GM19468 (cell line): ENCODE measurements around the gene RANBP17.

Source experiments
- ATAC-seq: cut with Tn5 transposase; IDR thresholded peaks from one replicate; pipeline ENCODE4 v1.9.1; 2021; ENCODE audit warnings: mild to moderate bottlenecking, moderate library complexity, moderate number of reproducible peaks; ENCODE audit not compliant: unreplicated experiment; ENCODE audit errors: extremely low read depth

The RANBP17 gene

DNA sequence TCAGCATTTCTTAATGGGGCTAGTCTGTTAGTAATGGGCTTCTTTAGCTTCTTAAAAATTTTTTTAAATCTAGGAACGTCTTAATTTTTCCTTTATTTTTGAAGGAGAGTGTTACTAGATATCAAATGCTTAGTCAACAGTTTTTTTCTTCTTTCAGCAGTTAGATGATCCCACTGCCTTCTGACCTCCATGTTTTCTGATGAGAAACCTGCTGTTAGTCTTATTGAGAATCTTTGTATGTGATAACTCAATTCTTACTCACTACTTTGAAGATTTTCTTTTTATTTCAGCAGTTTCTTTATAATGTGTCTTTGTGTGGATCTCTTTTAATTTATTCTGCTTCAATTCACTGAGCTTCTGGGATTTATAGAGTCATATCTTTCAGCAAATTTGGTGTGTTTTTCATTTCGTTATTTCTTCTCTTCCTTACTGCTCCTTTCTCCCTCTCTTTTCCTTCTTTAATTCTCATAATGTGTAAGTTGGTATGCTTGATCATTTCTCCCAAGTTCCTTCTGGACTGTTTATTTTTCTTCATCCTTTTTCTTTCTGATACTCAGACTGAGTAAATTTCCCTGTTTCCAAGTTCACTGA is 205.8 kb downstream of the RANBP17 start:
- ATAC-seq = no peak

DNA sequence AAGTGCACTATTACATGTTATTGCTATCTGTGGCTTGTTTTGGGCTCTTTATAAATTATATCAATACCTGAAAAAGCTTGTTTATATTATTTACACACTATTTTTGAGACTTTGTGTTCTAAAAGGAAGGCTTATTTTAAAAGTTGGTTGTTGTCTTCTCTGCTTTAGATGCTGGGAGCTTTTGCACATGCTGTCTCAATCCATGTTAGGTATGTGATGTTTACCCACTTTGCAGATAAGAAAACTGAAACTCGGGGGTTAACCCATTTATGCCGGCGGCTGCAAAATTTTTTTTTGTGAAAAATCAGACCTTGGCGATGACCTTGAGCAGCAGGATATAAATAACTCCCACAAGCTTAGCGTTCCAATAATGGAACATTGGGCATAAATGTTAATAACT is 212.9 kb downstream of the RANBP17 start:
- no peak for ATAC-seq

DNA sequence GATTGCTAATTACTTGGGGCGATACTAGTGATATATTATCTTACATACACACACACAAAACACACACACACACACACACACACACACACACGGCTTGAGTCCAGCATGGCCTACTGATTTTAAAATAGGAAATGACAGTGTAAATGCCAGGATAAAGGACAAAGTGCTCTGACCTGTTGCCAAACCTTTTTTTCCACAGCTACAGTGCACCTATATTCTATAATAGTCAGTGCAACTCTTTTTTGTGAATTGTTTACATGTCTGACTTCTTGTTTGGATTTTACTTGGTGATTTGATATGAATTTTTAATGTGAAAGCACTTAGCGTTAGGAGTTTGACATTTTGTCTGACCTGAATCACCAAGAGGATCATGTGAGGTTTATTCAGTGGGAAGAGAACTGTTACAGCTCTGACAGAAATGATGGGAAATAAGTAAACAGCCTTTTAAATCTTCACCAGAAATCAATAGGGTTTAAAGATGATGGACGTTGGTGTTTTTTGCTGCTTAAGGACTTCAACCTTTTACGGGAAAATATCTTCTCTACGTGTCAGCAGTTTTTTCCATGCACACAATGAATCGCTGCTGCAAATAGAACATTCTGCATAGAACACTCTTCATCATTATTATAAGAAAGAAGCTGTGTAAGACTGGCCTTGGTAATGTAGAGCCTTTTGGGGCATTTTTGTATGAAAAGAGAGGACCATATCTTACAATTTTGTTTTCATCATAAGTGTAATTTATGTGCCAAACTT is 218.5 kb downstream of the RANBP17 start:
- no peak for ATAC-seq

- no peak for ATAC-seq
Observed at GRCh38 chr5:171081319-171081718, 219.5 kb downstream of the RANBP17 start.

DNA sequence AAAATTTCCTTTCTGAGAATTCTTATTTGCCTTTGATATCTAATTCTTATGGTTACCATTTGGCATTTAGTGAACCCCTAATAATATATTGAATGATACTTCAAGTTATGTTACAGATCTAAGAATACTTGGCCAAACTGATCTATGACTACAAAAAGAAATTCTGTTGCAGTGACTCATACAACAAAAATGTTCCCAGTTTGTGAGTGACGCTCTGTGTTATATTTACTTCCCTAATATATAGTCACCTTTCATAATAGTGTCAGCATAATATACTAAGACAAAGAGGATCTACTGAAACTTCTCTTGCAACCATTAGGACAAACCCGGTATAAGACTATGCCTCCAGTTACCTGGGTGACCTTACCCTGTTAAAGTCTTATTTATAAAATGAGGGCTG is 230.4 kb downstream of the RANBP17 start:
- ATAC-seq = no peak

GRCh38 chr5:171093598-171093997 is 231.8 kb downstream of the RANBP17 start:
- no peak for ATAC-seq

GRCh38 chr5:171094356-171094755 is 232.5 kb downstream of the RANBP17 start:
- no peak for ATAC-seq

GRCh38 chr5:171102877-171103610 is 241.2 kb downstream of the RANBP17 start:
- ATAC-seq = no peak

- ATAC-seq = no peak
Observed at GRCh38 chr5:171107669-171108068, 245.9 kb downstream of the RANBP17 start.

DNA sequence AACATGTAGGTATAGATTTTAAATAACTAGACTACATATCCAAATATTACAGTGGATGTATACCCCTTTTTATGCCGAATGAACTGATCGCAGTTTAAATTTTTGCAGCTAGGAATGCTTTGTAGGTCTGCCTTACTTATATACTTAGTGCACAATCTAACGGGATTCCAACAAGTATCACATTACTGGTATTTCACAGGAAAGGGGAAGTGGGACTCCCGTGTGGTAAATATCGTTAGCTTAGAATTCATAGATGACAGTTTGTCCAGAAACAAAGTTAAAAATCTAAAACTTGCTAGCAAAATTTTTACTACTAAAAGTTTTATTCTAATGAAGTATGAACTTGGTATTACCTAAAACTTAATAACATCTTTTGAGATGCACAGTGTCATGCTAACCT is 253.7 kb downstream of the RANBP17 start:
- no peak for ATAC-seq

- no peak for ATAC-seq
Observed at GRCh38 chr5:171116719-171117118, 254.9 kb downstream of the RANBP17 start.

- no peak for ATAC-seq
Observed at GRCh38 chr5:171120986-171121622, 259.3 kb downstream of the RANBP17 start.

DNA sequence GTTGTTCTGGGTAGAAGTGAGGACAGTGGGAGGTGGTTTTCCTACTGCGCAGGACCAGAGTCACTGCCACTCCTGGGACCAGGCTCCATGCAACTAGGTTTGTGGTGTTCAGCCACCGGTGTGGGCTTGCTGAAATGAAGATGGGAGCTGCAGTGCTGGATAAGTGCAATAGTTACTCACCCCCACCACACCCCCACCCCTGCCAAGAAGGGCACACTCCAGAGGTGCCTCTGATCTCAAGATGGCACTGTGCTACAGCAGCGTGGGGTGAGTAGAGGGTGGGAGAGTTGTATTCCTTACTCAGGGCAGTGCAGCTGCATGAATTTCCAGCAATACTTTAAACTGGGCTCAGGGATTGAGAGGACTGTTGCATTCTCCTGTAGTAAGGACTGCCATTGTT is 259.8 kb downstream of the RANBP17 start:
- no peak for ATAC-seq

- no peak for ATAC-seq
Observed at GRCh38 chr5:171122372-171122771, 260.6 kb downstream of the RANBP17 start.

DNA sequence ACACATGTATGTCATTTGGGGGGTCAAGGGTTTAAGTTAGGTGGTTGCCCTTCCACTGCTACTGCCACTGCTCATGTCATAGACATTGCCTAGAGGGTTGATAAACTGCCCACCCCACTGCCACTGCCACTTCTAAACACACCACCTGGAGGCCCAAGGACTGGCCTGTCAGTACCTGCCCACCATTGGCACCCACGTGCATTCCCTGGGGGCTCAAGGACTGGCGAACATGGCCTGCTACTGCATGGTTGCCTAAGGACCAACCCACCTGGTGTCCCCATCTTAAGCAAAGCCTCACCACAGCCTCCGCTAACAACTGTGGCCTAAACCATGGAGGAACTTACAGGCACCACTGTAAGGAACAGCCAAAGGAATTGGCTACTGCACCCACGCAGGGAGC is 261.6 kb downstream of the RANBP17 start:
- no peak for ATAC-seq

DNA sequence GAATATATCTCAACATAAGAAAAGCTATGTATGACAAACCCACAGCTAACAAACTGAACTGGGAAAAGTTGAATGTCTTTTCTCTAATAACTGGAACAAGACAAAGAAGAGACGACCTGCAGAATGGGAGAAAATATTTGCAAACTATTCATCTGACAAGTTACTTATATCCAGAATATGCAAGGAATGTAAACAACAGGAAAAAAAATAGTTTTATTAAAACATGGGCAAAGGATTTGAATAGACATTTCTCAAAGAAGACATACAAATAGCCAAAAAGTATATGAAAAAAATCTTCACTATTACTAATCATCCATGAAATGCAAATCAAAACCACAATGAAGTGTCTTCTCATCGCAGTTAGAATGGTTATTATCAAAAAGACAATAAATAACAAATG is 265.5 kb downstream of the RANBP17 start:
- ATAC-seq = no peak

DNA sequence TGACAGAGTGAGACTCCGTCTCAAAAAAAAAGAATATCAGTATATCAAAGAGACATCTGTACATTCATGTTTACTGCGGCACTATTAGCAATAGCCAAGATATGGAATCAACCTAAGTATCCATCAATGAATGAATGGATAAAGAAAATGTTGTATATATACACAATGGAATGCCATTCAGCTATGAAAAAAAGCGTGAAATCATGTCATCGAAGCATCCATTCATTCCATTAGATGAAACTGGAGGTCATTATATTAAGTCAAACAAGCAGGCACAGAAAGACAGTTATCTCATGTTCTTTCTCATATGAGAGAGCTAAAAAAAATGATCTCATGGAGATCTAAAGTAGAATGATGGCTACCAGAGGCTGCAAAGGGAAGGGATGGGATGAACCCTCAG is 266.3 kb downstream of the RANBP17 start:
- ATAC-seq = no peak

GRCh38 chr5:171129308-171129707 is 267.5 kb downstream of the RANBP17 start:
- no peak for ATAC-seq

DNA sequence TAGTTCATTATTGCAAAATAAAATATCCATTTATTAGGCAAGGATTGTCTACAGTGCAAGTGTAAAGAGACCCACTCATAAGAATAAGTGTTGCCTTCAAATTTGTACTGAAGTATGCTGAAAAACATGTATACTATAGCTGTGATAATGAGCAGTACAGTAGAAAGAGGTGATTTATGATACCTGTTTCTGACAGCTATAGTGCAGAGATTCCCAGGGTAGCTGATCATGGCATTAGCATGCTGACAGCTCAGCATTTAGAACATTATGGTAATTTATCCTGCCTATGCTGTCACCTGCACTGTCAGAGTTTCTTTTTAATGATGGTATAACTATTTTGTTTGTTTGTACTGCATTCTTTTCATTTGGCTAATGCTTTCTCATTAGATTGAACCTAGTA is 269.7 kb downstream of the RANBP17 start:
- ATAC-seq = no peak

GRCh38 chr5:171137768-171138525 is 276.1 kb downstream of the RANBP17 start:
- no peak for ATAC-seq
